ENCODE data around the gene PROCA1.

The PROCA1 gene

GRCh38 chr17:28743243-28744103, 31.8 kb upstream of the PROCA1 start, which contains the start of gene TRAF4:
TRAF4 (plus strand) TSS chr17:28744011; CDS start chr17:28744113, 102 bp downstream.
- peak; percentile 82 for DNase-seq (ENCODE audit: low read depth)
- peak within 1 kb of the TSS; percentile 88 for H3K4me3 ChIP-seq (ENCODE audit: low read length)
- peak; percentile 29 for TF ChIP-seq CTCF (IDR thresholded peaks at IDR 0.05; ENCODE audit: insufficient read depth, low read depth, low read length, missing control alignments)

- no peak for TF ChIP-seq CTCF (IDR thresholded peaks at IDR 0.05; ENCODE audit: insufficient read depth, low read depth, low read length, missing control alignments)
- H3K4me3 ChIP-seq (ENCODE audit: low read length), result no peak overlapping the region
- no peak for DNase-seq (ENCODE audit: low read depth)
Measured at GRCh38 chr17:28741358-28742349, 30.0 kb upstream of the PROCA1 start.

- H3K4me3 ChIP-seq (ENCODE audit: low read length), result no peak overlapping the region
- TF ChIP-seq CTCF (IDR thresholded peaks at IDR 0.05; ENCODE audit: insufficient read depth, low read depth, low read length, missing control alignments), result no peak
- no peak for DNase-seq (ENCODE audit: low read depth)
Measured at GRCh38 chr17:28740406-28741357, 29.0 kb upstream of the PROCA1 start.

GRCh38 chr17:28738680-28739384, 27.1 kb upstream of the PROCA1 start:
- H3K4me3 ChIP-seq (ENCODE audit: low read length), result no peak overlapping the region
- no peak for DNase-seq (ENCODE audit: low read depth)
- no peak for TF ChIP-seq CTCF (IDR thresholded peaks at IDR 0.05; ENCODE audit: insufficient read depth, low read depth, low read length, missing control alignments)

- DNase-seq (ENCODE audit: low read depth), result peak; percentile 49
- no peak for TF ChIP-seq CTCF (IDR thresholded peaks at IDR 0.05; ENCODE audit: insufficient read depth, low read depth, low read length, missing control alignments)
- H3K4me3 ChIP-seq (ENCODE audit: low read length), result no peak overlapping the region
Measured at GRCh38 chr17:28737770-28738679, 26.3 kb upstream of the PROCA1 start.
